NCI-H187 (cell line): ENCODE results near the gene RSPO1.
"Not testable (repeated sequence)": the region's sequence is repeated elsewhere in the genome, so short reads cannot be mapped to it uniquely, and the experiment has no call there.

Experiments
- DNase-seq, 2 experiments: peaks; one replicate each; lab custom pipeline; 2025; lab: John Stamatoyannopoulos, UW

The RSPO1 gene, protein sequence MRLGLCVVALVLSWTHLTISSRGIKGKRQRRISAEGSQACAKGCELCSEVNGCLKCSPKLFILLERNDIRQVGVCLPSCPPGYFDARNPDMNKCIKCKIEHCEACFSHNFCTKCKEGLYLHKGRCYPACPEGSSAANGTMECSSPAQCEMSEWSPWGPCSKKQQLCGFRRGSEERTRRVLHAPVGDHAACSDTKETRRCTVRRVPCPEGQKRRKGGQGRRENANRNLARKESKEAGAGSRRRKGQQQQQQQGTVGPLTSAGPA

DNA sequence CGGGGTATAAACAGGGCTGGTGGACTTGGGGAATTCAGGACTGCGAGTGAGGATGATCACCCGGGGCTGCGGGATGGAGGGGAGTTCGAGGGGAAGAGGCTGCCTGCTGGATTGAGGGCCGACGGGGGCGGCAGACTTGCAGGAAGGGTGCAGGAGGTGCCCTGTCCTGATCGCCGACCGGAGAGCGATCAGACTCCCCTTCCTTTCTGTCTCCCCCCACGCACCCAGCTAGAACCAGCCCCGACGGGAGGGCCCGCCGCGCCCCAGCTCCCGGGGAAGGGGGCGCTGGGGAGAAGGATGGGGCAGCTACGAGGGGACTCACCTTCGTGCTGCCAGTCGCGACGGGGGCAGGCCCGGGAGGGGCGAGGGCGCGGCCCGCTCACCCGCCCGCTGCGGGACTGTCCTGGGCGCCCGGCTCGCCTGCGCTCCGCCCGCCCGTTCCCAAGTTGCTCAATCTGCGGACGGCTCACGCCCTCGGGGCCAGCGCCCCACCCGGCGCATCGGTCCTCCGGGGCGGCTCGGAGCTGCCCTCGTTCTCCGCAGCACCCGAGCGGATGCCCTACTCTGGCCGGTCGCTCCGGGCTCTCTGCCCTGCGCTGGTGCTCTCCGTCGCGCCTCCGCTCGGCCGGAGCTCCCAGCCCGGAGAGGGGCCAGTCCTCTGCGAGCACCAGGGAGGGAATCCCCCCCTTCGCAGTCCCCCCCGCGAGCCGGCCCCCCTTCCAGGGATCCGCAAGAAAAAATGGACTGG is at the start of gene RSPO1:
RSPO1 (minus strand) TSS at position 649 of the 748 bp plus-strand sequence. CDS start 5,231 bp downstream, outside the sequence.
- no peak for DNase-seq

- not testable (repeated sequence) for DNase-seq
Measured at GRCh38 chr1:37684182-37684581, 49.5 kb upstream of the RSPO1 start.

DNA sequence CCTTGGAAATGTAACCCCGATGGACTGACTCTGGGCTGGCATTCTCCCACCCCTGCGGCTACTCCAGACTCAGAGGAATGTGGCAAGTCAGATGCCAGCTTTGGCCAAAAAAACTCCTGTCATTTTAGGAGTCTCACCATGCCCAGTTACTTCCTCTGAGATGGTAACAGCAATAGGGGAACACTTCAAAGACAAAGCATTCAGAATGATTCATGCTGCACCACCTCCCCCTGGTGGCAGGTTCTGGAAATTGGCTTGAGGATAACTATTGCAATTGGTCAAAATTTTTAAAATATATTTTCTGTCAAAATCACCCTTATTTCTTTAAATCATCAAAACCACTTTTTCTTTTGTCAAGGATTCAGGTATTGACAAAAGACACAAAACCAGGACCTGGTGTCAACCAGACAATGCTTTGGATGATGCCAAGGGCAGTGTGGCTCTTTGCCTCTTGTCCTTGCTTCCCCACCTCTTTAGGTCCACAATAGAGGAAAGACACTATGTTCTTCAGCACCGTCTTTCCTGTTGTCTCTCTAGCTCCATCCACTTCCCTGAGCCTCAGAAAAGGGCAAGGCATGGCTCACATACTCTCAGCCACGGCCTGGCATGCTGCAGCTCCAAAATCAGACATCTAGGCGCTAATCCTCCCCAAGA is 47.8 kb upstream of the RSPO1 start:
- peak; percentile 11 to 23 for DNase-seq

GRCh38 chr1:37680933-37681332 is 46.2 kb upstream of the RSPO1 start:
- DNase-seq, result no peak

DNA sequence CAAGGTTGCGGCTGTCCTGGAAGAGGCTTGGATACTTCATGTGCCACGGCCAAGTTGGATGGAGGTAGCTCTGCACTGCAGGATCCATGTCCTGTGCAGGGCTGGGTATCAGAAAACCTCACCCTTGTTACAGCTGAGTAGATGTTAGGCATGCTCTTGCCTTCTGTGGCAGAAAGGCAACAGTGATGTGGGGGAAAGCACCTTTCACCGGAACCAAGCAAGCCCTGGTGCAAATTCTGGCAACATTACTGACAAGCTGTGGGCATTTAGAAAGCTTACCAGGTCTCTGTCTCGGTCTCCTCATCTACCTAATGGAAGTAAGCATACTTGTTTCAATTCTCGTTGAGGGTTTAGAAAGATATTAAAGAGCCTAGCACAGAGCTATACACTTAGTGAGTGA is 43.1 kb upstream of the RSPO1 start:
- DNase-seq, result no peak

DNA sequence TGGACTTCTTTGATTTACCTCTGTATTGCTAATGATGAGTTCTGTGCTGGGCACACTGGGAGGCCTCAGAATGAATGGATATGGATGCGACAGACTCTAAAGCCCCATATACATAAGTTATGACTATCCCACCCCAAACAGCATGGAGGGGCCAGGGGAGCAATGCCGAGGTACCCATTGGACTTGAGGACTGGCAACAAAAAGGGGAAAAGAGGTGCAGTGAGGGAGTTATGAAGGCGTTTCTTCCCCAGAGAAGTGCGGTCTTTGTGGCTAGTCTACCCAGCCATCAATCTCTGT is 42.4 kb upstream of the RSPO1 start:
- DNase-seq, result no peak

DNA sequence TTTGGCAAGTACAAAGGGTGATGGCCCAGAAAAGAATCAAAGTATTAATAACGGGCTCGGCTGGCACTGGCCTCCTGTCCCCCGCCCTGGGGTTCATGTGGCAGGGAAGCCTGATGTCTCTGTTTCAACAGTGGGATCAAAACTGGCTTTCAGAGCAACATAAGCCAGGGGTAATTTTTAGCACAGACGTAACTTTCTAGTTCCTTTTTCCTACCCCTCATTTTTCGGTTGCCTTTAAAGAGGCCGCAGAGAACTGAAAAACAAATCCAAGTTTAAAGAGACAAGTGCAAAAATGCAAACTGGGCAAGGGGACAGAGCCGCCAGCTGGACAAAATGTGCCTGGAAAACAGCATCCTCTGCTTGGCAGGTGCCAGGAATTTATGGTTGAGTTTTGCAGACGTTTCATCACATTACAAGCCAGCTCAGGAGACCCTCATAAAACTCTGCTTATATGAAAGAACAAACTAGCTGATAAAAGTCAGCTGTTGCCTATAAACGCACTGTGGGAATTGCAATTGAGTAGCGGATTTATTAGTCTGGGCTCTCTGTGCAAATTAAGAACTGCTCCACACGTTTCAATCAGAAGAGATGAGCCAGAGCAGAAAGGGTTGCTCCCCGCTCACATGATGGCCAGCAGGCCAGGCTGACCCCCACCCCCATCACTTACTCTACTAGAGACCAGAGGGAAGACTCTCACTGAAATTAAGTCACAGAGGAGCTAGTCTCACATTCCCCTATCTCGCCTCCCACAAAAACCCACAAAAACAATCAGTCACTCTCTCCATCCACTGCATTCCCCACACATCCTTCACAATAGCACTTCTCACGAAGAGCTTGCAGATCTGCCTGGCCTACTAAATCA is 41.8 kb upstream of the RSPO1 start:
- DNase-seq, result no peak

DNA sequence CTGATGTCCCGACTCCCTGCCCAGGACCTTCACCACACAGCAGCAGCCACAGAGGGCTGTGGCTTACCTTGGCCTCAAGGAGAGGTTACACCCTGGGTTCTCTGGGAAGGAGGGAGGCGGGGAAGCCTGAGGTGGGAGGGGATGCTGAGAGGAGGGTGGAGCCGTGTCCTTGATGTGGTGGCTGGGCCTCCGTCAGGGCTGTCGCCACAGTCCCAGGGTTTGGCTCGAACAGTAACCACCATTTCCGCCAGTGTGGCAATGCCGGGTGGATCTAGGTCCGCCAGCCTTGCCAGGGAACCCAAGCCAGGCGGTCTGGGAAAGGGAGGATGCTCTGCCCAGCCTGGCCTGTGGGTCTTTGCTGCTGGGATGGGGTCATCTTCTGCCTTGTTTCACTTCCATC is 39.2 kb upstream of the RSPO1 start:
- DNase-seq, result no peak

- DNase-seq, result no peak
Measured at GRCh38 chr1:37672136-37672870, 37.6 kb upstream of the RSPO1 start.

- DNase-seq, result no peak
Measured at GRCh38 chr1:37671261-37671660, 36.6 kb upstream of the RSPO1 start.

GRCh38 chr1:37670133-37670532 is 35.4 kb upstream of the RSPO1 start:
- no peak for DNase-seq

- no peak for DNase-seq
Measured at GRCh38 chr1:37667023-37667671, 32.5 kb upstream of the RSPO1 start.

- DNase-seq, result no peak
Measured at GRCh38 chr1:37666241-37666867, 31.7 kb upstream of the RSPO1 start.

- no peak for DNase-seq
Measured at GRCh38 chr1:37663426-37664000, 28.8 kb upstream of the RSPO1 start.

- no peak for DNase-seq
Measured at GRCh38 chr1:37662031-37662755, 27.5 kb upstream of the RSPO1 start.

- DNase-seq, result no peak
Measured at GRCh38 chr1:37661401-37661800, 26.7 kb upstream of the RSPO1 start.

- DNase-seq, result no peak
Measured at GRCh38 chr1:37660664-37661063, 26.0 kb upstream of the RSPO1 start.

GRCh38 chr1:37658486-37658885 is 23.8 kb upstream of the RSPO1 start:
- DNase-seq, result no peak

DNA sequence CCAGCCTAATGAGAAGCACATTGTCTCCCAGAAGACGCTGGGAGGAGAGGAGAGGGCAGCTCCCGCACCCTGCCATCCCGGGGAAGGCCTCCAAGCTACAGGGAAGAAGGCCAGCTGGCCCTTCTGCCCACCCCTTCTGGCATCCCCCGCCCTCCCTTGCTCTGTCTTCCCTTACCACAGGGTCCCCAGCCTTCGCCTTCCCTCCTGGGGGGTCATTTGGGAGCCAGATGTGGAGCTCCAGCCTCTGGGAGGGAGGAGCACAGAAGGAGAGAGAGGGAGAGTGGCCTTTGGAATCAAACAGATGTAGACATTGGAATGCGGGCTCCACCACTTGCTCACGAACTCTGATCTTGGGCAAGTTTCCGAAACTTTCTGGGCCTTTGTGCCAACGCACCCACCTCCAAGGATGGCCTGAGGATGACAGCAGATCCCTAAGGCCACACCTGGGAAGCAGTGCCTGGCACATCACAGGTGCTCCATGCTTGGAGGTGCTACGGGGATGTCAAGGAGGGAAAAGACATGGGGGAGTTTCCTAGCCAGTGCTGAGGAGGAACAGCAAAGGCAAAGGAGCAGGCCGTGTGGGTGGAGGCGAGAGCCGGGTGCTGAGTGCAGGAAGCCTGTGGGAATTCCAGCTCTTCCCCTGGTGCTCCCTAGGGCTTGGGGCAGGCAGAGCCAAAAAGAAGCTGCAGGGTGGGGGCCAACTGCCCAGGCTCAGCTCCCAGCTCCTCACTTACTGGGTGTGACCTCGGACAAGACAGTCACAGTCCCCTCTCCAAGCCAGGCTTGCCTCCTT is 23.1 kb upstream of the RSPO1 start:
- DNase-seq, result no peak
